GM18951 (cell line): ENCODE data around the gene ST6GALNAC1.

Experiments
- POLR2A ChIP-seq: IDR thresholded peaks from 4 replicates; pipeline ENCODE4 v1.6.1; 2011; ENCODE audit warnings: mild to moderate bottlenecking; ENCODE audit not compliant: insufficient read length, insufficient read depth; ENCODE audit errors: extremely low read depth
- in situ Hi-C: fragments of 300-500 bp; cut with MboI; formaldehyde crosslinking; loops from one replicate; pipeline ENCODE4 v1.12.0; 2022; ENCODE audit warnings: low sequenced_read_pairs, mixed read lengths, inconsistent platforms; ENCODE audit not compliant: unreplicated experiment

The ST6GALNAC1 gene

GRCh38 chr17:76643553-76644148 is at the start of gene ST6GALNAC1:
Gene ST6GALNAC1 (minus strand): TSS chr17:76643757. CDS start chr17:76643638, 119 bp downstream.
- in situ Hi-C loops = no loop called here
- TF ChIP-seq POLR2A = no peak

DNA sequence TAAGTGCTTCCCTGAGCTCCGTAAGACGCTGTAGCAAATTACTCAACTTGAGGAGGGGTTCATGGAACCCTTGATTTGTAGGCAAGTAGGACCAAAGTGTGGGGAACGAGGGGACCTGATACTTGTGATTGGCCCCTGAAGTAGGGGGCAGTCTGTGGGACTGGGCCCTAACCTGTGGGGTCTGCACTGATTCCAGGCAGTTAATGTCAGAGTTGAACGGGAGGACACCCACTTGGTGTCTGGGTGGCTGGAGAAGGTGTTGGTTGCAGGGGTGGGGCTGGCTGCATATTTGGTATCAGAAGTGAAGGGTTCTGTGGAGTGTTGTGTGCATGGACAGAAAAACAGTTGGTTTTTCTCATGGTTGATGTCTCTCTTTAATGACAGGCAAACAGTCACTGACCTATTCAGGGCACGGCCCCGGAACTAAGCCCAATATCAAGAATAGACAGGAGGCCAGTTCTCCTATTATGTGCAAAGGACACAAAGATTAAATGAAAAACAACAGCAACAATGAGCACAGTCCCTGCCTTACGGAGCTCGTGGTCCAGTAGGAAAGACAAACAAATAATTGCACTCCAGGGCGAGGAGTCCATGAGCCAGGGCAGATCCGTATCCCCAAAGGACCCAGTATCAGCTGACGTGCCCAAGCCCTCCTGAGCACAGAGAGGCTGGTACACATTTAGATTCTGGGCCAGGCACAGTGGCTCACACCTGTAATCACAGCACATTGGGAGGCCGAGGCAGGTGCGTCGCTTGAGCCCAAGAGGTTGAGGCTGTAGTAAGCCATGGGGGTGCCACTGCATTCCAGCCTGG is 48.0 kb upstream of the ST6GALNAC1 start:
- TF ChIP-seq POLR2A = no peak
- in situ Hi-C loops = no loop called here

GRCh38 chr17:76690596-76691280 is 47.2 kb upstream of the ST6GALNAC1 start:
- in situ Hi-C loops = no loop called here

DNA sequence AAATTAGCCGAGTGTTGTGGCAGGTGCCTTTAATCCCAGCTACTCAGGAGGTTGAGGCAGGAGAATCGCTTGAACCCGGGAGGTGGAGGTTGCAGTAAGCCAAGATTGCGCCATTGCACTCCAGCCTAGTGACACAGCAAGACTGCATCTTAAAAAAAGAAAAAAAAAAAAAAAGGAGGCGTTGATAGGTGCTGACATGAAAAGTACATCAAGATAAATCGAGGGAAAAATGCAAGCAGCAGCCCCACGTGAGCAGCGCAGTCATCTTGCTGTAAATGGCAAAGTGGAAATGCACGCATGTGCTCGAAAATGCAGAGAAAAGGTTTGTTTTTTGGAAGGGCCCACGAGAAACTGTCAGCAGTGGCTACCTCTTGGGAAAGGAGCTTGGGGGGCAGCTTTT is 46.3 kb upstream of the ST6GALNAC1 start:
- TF ChIP-seq POLR2A = no peak
- in situ Hi-C loops = no loop called here

More at GRCh38 chr17:76690596-76691280, 47.2 kb upstream of the ST6GALNAC1 start:
- TF ChIP-seq POLR2A = no peak

GRCh38 chr17:76688165-76688622 is 44.6 kb upstream of the ST6GALNAC1 start:
- TF ChIP-seq POLR2A = no peak
- in situ Hi-C loops = no loop called here

GRCh38 chr17:76687298-76688164 is 44.0 kb upstream of the ST6GALNAC1 start:
- in situ Hi-C loops = no loop called here
- TF ChIP-seq POLR2A = no peak

- in situ Hi-C loops = no loop called here
- no peak for TF ChIP-seq POLR2A
Observed at GRCh38 chr17:76686538-76687297, 43.2 kb upstream of the ST6GALNAC1 start.

GRCh38 chr17:76685846-76686245 is 42.3 kb upstream of the ST6GALNAC1 start:
- in situ Hi-C loops = no loop called here
- TF ChIP-seq POLR2A = no peak

DNA sequence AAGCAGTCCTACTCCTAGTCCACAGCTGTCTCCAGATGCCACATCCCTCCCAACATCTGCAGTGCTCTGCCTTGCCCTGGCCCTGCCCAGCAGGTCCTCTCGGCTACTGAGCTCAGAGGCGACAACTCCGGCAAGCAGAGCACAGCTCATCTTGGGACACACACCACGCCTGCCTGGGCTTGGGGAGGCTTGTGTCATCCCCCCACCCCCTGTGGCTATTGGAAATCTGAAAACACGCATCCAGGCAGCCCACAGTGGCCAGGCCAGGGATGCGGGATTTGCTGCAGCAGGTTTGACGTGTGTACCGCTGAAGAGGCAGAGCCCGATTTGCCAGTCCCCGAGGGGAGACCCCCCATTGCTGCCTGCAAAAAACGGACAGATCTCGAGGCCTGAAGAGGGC is 41.8 kb upstream of the ST6GALNAC1 start:
- no peak for TF ChIP-seq POLR2A
- in situ Hi-C loops = no loop called here

GRCh38 chr17:76684756-76685155 is 41.2 kb upstream of the ST6GALNAC1 start:
- in situ Hi-C loops = no loop called here
- no peak for TF ChIP-seq POLR2A

GRCh38 chr17:76683921-76684745 is 40.6 kb upstream of the ST6GALNAC1 start:
- no peak for TF ChIP-seq POLR2A
- in situ Hi-C loops = no loop called here

GRCh38 chr17:76683011-76683755 is 39.6 kb upstream of the ST6GALNAC1 start:
- in situ Hi-C loops = no loop called here

More at GRCh38 chr17:76683011-76683755, 39.6 kb upstream of the ST6GALNAC1 start:
- no peak for TF ChIP-seq POLR2A
